Measurements from ENCODE around the gene RDX. TPM values are rescaled to one million over a fixed set of nuclear protein-coding genes. Genes with fewer than 3 reads are reported as not detected.

The RDX gene
- total and polyA plus RNA-seq, 2 experiments from 2014 or later = 45.2 to 226 TPM

GRCh38 chr11:110287537-110287936 is 8.9 kb downstream of the RDX start:
- ATAC-seq = no peak
- Histone ChIP-seq H3K9me2 (ENCODE audit: insufficient read depth) (no peaks in the 10 kb centered on the region), H2AFZ (no peak overlapping the region), H4K20me1 (replicated peaks; ENCODE audit: insufficient read depth) (peaks cover 22% of the 10 kb centered on the region), H3K4me1 (ENCODE audit: insufficient read depth) (peaks cover 14% of the 10 kb centered on the region), H3K27ac (ENCODE audit: low read depth) (no peak overlapping the region), H3K27me3 (ENCODE audit: insufficient read depth) (no peaks in the 10 kb centered on the region), H3K4me2 (no peak overlapping the region), H3K79me2 (replicated peaks; ENCODE audit: insufficient read depth) (peaks cover 100% of the 10 kb centered on the region), H3K36me3 (ENCODE audit: insufficient read depth) (no peaks in the 10 kb centered on the region), H3K4me3 (no peak overlapping the region), H3F3A (replicated peaks; ENCODE audit: low read depth) (no peaks in the 10 kb centered on the region)
- H3K27me3 Mint-ChIP-seq (ENCODE audit: insufficient read depth, low read depth, poor library complexity) = peaks cover 7% of the 10 kb centered on the region
- TF ChIP-seq REST (IDR thresholded peaks at IDR 0.05; ENCODE audit: unreplicated experiment) (no peak), POLR2AphosphoS5 (IDR thresholded peaks at IDR 0.05; ENCODE audit: low read depth) (no peak), CREB1 (CRISPR knock-in tag; IDR thresholded peaks at IDR 0.05; ENCODE audit: low read depth) (no peak), EZH2phosphoT487 (IDR thresholded peaks at IDR 0.05; ENCODE audit: unreplicated experiment) (no peak), STAT1 (IDR thresholded peaks at IDR 0.05; ENCODE audit: unreplicated experiment) (no peak), CTCF (conservative IDR thresholded peaks at IDR 0.05; ENCODE audit: low read depth in 2 of 2) (no peak), EZH2 (IDR thresholded peaks at IDR 0.05; ENCODE audit: low read depth, unreplicated experiment) (no peak), ZNF462 (CRISPR knock-in tag; IDR thresholded peaks at IDR 0.05) (no peak), JUNB (IDR thresholded peaks at IDR 0.05; ENCODE audit: unreplicated experiment) (no peak), ZNF114 (CRISPR knock-in tag; IDR thresholded peaks at IDR 0.05) (no peak)
- H3K27ac Mint-ChIP-seq = peak overlapping the region; percentile 40; the same call in 1 of the 2 replicates
- H3K9me3 Mint-ChIP-seq = no peaks in the 10 kb centered on the region; the same call in 2 of the 3 replicates
- H3K36me3 Mint-ChIP-seq (ENCODE audit: low read depth) = peaks cover 3% of the 10 kb centered on the region; the same call in 1 of the 3 replicates
- no peak for DNase-seq (ENCODE audit: low spot score)
- peaks cover 16% of the 10 kb centered on the region for H3K4me1 Mint-ChIP-seq
- H3K4me3 Mint-ChIP-seq = no peak overlapping the region

Data from GM23338 (cell line).